PFSK-1 (cell line): ENCODE measurements around the gene IL17C.

Experiments
- POLR2AphosphoS5 ChIP-seq: IDR thresholded peaks from 2 replicates; pipeline ENCODE4 v1.6.1; 2012; ENCODE audit warnings: low read depth, mild to moderate bottlenecking, control low read depth, low read length, moderate library complexity
- SIN3A ChIP-seq: IDR thresholded peaks from 2 replicates; pipeline ENCODE4 v1.6.1; 2012; ENCODE audit warnings: mild to moderate bottlenecking, low read length, moderate library complexity, borderline replicate concordance; ENCODE audit not compliant: insufficient read depth
- TF ChIP-seq, protein P1 (sequence below), 2 experiments: IDR thresholded peaks; 2 replicates each; pipeline versions ENCODE4 v1.6.1 to v1.8.0; 2011 to 2012; ENCODE audit warnings: low read depth in 2 of 2, low read length in 2 of 2, control low read depth in 1 of 2, inconsistent platforms in 1 of 2, mild to moderate bottlenecking in 1 of 2, moderate library complexity in 1 of 2; ENCODE audit not compliant: insufficient read depth in 1 of 2

DNA sequence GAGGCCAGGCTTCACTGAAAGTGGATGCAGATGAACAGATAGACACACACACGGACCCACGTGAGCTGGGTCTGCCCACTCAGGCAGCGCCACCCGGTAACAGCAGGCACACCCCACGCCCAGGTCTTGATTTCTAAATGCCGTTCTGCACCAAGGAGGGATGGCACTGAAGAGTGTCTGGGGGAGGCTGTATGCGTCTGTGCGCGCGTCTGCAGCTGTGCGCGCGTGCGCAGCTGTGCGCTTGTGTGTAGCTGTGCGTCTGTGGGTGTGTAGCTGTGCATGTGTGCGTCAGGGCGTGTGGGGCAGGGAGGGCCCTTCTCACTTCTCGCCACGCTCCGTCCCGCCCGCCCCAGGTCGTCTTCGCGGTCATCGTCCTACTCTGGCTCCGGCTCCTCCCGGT lies 15.5 kb upstream of the IL17C start:
- no peak for TF ChIP-seq POLR2AphosphoS5
- TF ChIP-seq, protein P1, sequence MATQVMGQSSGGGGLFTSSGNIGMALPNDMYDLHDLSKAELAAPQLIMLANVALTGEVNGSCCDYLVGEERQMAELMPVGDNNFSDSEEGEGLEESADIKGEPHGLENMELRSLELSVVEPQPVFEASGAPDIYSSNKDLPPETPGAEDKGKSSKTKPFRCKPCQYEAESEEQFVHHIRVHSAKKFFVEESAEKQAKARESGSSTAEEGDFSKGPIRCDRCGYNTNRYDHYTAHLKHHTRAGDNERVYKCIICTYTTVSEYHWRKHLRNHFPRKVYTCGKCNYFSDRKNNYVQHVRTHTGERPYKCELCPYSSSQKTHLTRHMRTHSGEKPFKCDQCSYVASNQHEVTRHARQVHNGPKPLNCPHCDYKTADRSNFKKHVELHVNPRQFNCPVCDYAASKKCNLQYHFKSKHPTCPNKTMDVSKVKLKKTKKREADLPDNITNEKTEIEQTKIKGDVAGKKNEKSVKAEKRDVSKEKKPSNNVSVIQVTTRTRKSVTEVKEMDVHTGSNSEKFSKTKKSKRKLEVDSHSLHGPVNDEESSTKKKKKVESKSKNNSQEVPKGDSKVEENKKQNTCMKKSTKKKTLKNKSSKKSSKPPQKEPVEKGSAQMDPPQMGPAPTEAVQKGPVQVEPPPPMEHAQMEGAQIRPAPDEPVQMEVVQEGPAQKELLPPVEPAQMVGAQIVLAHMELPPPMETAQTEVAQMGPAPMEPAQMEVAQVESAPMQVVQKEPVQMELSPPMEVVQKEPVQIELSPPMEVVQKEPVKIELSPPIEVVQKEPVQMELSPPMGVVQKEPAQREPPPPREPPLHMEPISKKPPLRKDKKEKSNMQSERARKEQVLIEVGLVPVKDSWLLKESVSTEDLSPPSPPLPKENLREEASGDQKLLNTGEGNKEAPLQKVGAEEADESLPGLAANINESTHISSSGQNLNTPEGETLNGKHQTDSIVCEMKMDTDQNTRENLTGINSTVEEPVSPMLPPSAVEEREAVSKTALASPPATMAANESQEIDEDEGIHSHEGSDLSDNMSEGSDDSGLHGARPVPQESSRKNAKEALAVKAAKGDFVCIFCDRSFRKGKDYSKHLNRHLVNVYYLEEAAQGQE (IDR thresholded peaks at IDR 0.05; ENCODE audit: insufficient read depth in 1 of 2, low read depth in 2 of 2, low read length in 2 of 2), result no peak
- no peak for TF ChIP-seq SIN3A
